B cell (primary cell): Measurements from ENCODE around the gene SH3GL3. TPM values are rescaled to one million over a fixed set of nuclear protein-coding genes. Genes with fewer than 3 reads are reported as not detected.

Source experiments
- ATAC-seq: fragments of 200-7000 bp; cut with Tn5 transposase; one replicate; pipeline ENCODE4 v1.10.0; 2021; ENCODE audit warnings: low read depth, mild to moderate bottlenecking, moderate number of reproducible peaks, moderate library complexity
- CTCF ChIA-PET: fragments of 350-600 bp; sonication (Branson Sonifier 250); formaldehyde crosslinking; loops from one replicate; lab custom pipeline; 2021; ENCODE audit warnings: antibody characterized with exemption, inconsistent platforms; lab: Charles Lee
- POLR2A ChIA-PET: fragments of 350-600 bp; sonication (Branson Sonifier 250); formaldehyde crosslinking; loops from one replicate; lab custom pipeline; 2021; ENCODE audit warnings: antibody characterized with exemption; lab: Charles Lee
- DNase-seq: peaks from one replicate; pipeline ENCODE4 v3.0.0; 2013
- H2AFZ ChIP-seq: 2 replicates; pipeline ENCODE4 v1.6.1; 2012; ENCODE audit warnings: mild to moderate bottlenecking, low read depth, low read length; ENCODE audit not compliant: insufficient read depth, poor library complexity, severe bottlenecking
- H3K27ac ChIP-seq, 2 donors: 1 replicate in 1 of 2; 2 replicates in 1 of 2; pipeline ENCODE4 v1.5.1; 2012 to 2013; ENCODE audit warnings: low read length in 2 of 2, mild to moderate bottlenecking in 2 of 2, moderate library complexity in 1 of 2
- H3K27me3 ChIP-seq, 4 experiments: fragments of 200-600 bp in 1 of 4; sonication (generic) in 1 of 4; replicated peaks in 1 of 4; 1 replicate in 2 of 4; 2 replicates in 2 of 4; pipeline versions ENCODE4 v1.6.1 to v1.7.0; 2013 to 2016; ENCODE audit warnings: low read length in 3 of 4, mild to moderate bottlenecking in 2 of 4, mixed read lengths in 1 of 4, moderate library complexity in 1 of 4; ENCODE audit not compliant: insufficient read depth in 4 of 4, control insufficient read depth in 3 of 4; ENCODE audit errors: control extremely low read depth in 1 of 4
- H3K36me3 ChIP-seq, 2 experiments: replicated peaks in 1 of 2; 1 replicate in 1 of 2; 2 replicates in 1 of 2; pipeline versions ENCODE4 v1.6.1 to v1.7.1; 2013; ENCODE audit warnings: low read length in 1 of 2; ENCODE audit not compliant: insufficient read depth in 2 of 2, control insufficient read depth in 1 of 2; ENCODE audit errors: control extremely low read depth in 1 of 2, extremely low read depth in 1 of 2
- H3K4me1 ChIP-seq, 2 donors: fragments of 200-600 bp in 1 of 2; sonication (generic) in 1 of 2; 1 replicate in 1 of 2; 2 replicates in 1 of 2; pipeline versions ENCODE4 v1.5.1 to v1.6.1; 2013 to 2017; ENCODE audit warnings: low read length in 2 of 2; ENCODE audit not compliant: control insufficient read depth in 2 of 2, insufficient read depth in 2 of 2
- H3K4me2 ChIP-seq: replicated peaks from 2 replicates; pipeline ENCODE3; 2012; ENCODE audit warnings: mild to moderate bottlenecking, low read depth, low read length; ENCODE audit not compliant: poor library complexity, severe bottlenecking
- H3K4me3 ChIP-seq, 5 experiments: fragments of 200-600 bp in 1 of 5; sonication (generic) in 1 of 5; 1 replicate in 3 of 5; 2 replicates in 2 of 5; pipeline versions ENCODE4 v1.5.1 to v1.7.0; 2011 to 2016; ENCODE audit warnings: low read length in 4 of 5, mild to moderate bottlenecking in 4 of 5, low read depth in 2 of 5, control low read depth in 1 of 5, moderate library complexity in 1 of 5; ENCODE audit not compliant: insufficient read depth in 1 of 5; ENCODE audit errors: control extremely low read depth in 1 of 5, extremely low read depth in 1 of 5
- H3K79me2 ChIP-seq: fragments of 200-600 bp; sonication (generic); one replicate; pipeline ENCODE4 v1.6.0; 2016; ENCODE audit warnings: low read length; ENCODE audit not compliant: control insufficient read depth, insufficient read depth
- H3K9ac ChIP-seq: fragments of 200-600 bp; sonication (generic); 2 replicates; pipeline ENCODE4 v1.6.1; 2017; ENCODE audit warnings: mild to moderate bottlenecking, low read length, moderate library complexity
- H3K9me3 ChIP-seq, 3 donors: one replicate each; pipeline versions ENCODE4 v1.6.1 to v1.7.1; 2013; ENCODE audit warnings: low read length in 2 of 3; ENCODE audit not compliant: control insufficient read depth in 2 of 3, insufficient read depth in 1 of 3; ENCODE audit errors: control extremely low read depth in 1 of 3
- H4K20me1 ChIP-seq: 2 replicates; pipeline ENCODE4 v1.6.0; 2012; ENCODE audit warnings: mild to moderate bottlenecking, low read length; ENCODE audit not compliant: insufficient read depth, control insufficient read depth, poor library complexity, severe bottlenecking
- H3K27ac Mint-ChIP-seq: one replicate; pipeline ENCODE4 v1.8.0; 2021; ENCODE audit warnings: mixed read lengths
- H3K27me3 Mint-ChIP-seq: one replicate; pipeline ENCODE4 v1.8.0; 2021; ENCODE audit warnings: mixed read lengths
- H3K4me1 Mint-ChIP-seq: one replicate; pipeline ENCODE4 v1.8.0; 2021; ENCODE audit warnings: mixed read lengths
- H3K4me3 Mint-ChIP-seq: one replicate; pipeline ENCODE4 v1.8.0; 2021; ENCODE audit warnings: mixed read lengths
- H3K9me3 Mint-ChIP-seq: one replicate; pipeline ENCODE4 v1.8.0; 2022; ENCODE audit warnings: mixed read lengths; ENCODE audit not compliant: insufficient read depth
- EZH2 ChIP-seq: IDR thresholded peaks from 2 replicates; pipeline ENCODE4 v1.6.1; 2012; ENCODE audit warnings: borderline replicate concordance, low read depth, mild to moderate bottlenecking, moderate library complexity, low read length; ENCODE audit not compliant: insufficient read depth, poor library complexity, severe bottlenecking
- WGBS: methylation state at CpG from one replicate; pipeline ENCODE4 v1.1.5; 2013; ENCODE audit warnings: missing lambda C conversion rate; ENCODE audit not compliant: insufficient coverage; 5-methylcytosine and 5-hydroxymethylcytosine counted together
- intact Hi-C: fragments of 100-400 bp; cut with micrococcal nuclease; formaldehyde crosslinking; loops from one replicate; pipeline ENCODE4 v1.10.0; 2022
- polyA plus RNA-seq: library from polyadenylated mRNA; depleted of rRNA; stranded (reverse); fragments of >200 nt; gene quantifications from 2 replicates; pipeline ENCODE4 v1.2.3, GENCODE V29; 2012
- total RNA-seq, 2 donors: library from RNA; stranded (reverse); fragments of 120-200 nt in 1 of 2; gene quantifications; 1 replicate in 1 of 2; 2 replicates in 1 of 2; pipeline versions ENCODE4 v1.2.3 to v1.2.4, GENCODE V29; 2013 to 2022
- TF ChIP-seq, protein P1 (sequence below): fragments of 200-600 bp; IDR thresholded peaks from one replicate; pipeline ENCODE4 v1.8.0; 2022; ENCODE audit warnings: antibody characterized with exemption, mild to moderate bottlenecking

Gene SH3GL3
- total and polyA plus RNA-seq, 2 donors (not counting 1 experiment from before 2014, with no cell fraction given) = not detected

DNA sequence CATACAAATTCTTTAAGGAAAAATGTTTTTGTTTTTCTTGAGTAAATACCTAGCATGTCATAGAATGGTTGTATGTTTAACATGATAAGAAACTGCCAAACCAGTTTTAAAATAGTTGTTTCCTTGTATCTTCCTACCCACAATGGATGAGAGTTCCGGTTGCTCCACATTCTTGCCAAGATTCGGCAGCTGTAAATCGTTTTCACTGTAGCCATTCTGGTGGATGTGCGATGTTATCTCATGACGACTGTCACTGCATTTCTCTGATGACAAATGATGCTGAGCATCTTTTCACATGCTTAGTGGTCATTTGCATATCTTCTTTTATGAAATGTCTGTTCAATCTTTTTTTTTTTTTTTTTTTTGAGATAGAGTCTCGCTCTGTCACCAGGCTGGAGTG, 36.6 kb upstream of the SH3GL3 start:
- H3K27me3 ChIP-seq = no peaks in the 10 kb centered on the region
- ATAC-seq (no peak), DNase-seq (no peak)
- no peaks in the 10 kb centered on the region for H3K4me1 Mint-ChIP-seq
- H3K4me2 ChIP-seq = no peak overlapping the region
- no peak overlapping the region for H3K9ac ChIP-seq
- no peaks in the 10 kb centered on the region for H3K9me3 ChIP-seq
- H2AFZ ChIP-seq = no peak overlapping the region
- CTCF ChIA-PET = no interaction called here
- no peaks in the 10 kb centered on the region for H4K20me1 ChIP-seq
- H3K4me3 Mint-ChIP-seq = no peak overlapping the region
- H3K79me2 ChIP-seq = no peaks in the 10 kb centered on the region
- no peak overlapping the region for H3K27ac ChIP-seq
- POLR2A ChIA-PET = no interaction called here
- no peaks in the 10 kb centered on the region for H3K27me3 Mint-ChIP-seq
- WGBS = 91% methylated on average over 5 of the region's 6 CpGs
- no peak overlapping the region for H3K4me3 ChIP-seq
- no peaks in the 10 kb centered on the region for H3K36me3 ChIP-seq
- intact Hi-C loops = no loop called here
- H3K27ac Mint-ChIP-seq = no peak overlapping the region
- peaks cover 3% of the 10 kb centered on the region for H3K9me3 Mint-ChIP-seq
- H3K4me1 ChIP-seq = no peaks in the 10 kb centered on the region
- TF ChIP-seq EZH2 = no peak
- TF ChIP-seq, protein P1, sequence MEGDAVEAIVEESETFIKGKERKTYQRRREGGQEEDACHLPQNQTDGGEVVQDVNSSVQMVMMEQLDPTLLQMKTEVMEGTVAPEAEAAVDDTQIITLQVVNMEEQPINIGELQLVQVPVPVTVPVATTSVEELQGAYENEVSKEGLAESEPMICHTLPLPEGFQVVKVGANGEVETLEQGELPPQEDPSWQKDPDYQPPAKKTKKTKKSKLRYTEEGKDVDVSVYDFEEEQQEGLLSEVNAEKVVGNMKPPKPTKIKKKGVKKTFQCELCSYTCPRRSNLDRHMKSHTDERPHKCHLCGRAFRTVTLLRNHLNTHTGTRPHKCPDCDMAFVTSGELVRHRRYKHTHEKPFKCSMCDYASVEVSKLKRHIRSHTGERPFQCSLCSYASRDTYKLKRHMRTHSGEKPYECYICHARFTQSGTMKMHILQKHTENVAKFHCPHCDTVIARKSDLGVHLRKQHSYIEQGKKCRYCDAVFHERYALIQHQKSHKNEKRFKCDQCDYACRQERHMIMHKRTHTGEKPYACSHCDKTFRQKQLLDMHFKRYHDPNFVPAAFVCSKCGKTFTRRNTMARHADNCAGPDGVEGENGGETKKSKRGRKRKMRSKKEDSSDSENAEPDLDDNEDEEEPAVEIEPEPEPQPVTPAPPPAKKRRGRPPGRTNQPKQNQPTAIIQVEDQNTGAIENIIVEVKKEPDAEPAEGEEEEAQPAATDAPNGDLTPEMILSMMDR = no peak

DNA sequence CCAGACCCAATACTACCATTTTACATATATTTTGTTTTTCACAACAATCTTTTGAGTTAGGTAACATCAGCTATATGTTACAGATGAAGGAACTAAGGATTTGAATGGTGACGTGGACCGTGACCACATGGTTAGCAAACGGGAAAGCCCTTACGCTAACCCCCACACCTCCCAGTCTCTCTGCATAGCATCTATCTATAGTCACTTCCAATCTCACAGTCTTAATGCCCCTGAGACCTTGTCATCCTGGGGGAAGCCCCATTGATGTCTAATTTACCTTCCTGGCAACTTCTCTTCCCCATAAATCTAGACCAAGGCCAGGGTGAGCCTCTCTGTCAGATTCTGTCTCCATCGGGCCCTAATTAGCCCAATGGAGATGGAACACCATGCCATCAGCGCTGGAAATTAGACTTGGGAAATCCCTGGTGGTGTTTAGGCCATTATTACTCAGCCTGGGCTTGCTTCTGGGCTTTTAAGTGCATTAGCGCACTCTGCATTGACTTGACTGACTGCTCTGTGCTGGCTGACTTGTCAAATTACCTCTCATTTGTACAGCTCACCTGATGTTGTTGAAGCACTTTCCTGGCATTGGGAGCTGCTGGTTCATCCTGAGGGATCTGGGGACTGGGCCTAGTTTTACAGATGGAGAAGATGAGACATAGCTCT, 34.0 kb upstream of the SH3GL3 start:
- Histone ChIP-seq H3K36me3 (no peaks in the 10 kb centered on the region), H3K4me2 (no peak overlapping the region), H3K27me3 (no peaks in the 10 kb centered on the region), H3K79me2 (no peaks in the 10 kb centered on the region), H3K27ac (no peak overlapping the region), H2AFZ (no peak overlapping the region), H3K9me3 (no peaks in the 10 kb centered on the region), H3K9ac (no peak overlapping the region), H3K4me3 (no peak overlapping the region), H4K20me1 (no peaks in the 10 kb centered on the region), H3K4me1 (no peaks in the 10 kb centered on the region)
- no peaks in the 10 kb centered on the region for H3K9me3 Mint-ChIP-seq
- WGBS = 62% methylated on average over 5 of the region's 7 CpGs
- CTCF ChIA-PET = no interaction called here
- no peaks in the 10 kb centered on the region for H3K27me3 Mint-ChIP-seq
- H3K4me1 Mint-ChIP-seq = no peaks in the 10 kb centered on the region
- POLR2A ChIA-PET = no interaction called here
- ATAC-seq (no peak), DNase-seq (no peak)
- no peak overlapping the region for H3K27ac Mint-ChIP-seq
- H3K4me3 Mint-ChIP-seq = no peak overlapping the region
- intact Hi-C loops = no loop called here
- TF ChIP-seq, protein P1 = no peak
- TF ChIP-seq EZH2 = no peak
